ENCODE results near the gene SPATA3.

SPATA3 gene

GRCh38 chr2:230995821-230996220 lies at the start of gene SPATA3:
SPATA3 (plus strand) TSS chr2:230996121; CDS start chr2:230996234, 113 bp downstream.
- no peak for DNase-seq (ENCODE audit: insufficient read length, low spot score)
- no peak for TF ChIP-seq POLR2A (IDR thresholded peaks at IDR 0.05; ENCODE audit: low read depth, low read length)
- no peak for FAIRE-seq

GRCh38 chr2:230946429-230947234 lies 49.3 kb upstream of the SPATA3 start:
- TF ChIP-seq POLR2A (IDR thresholded peaks at IDR 0.05; ENCODE audit: low read depth, low read length), result no peak
- FAIRE-seq, result no peak
- DNase-seq (ENCODE audit: insufficient read length, low spot score), result no peak

- DNase-seq (ENCODE audit: insufficient read length, low spot score) (no peak), FAIRE-seq (no peak)
- TF ChIP-seq POLR2A (IDR thresholded peaks at IDR 0.05; ENCODE audit: low read depth, low read length), result no peak
These were observed 48.7 kb upstream of the SPATA3 start for GRCh38 chr2:230947235-230947576.

- DNase-seq (ENCODE audit: insufficient read length, low spot score), result no peak
- no peak for TF ChIP-seq POLR2A (IDR thresholded peaks at IDR 0.05; ENCODE audit: low read depth, low read length)
- no peak for FAIRE-seq
These were observed 48.0 kb upstream of the SPATA3 start for GRCh38 chr2:230947908-230948365.

- DNase-seq (ENCODE audit: insufficient read length, low spot score) (no peak), FAIRE-seq (no peak)
These were observed 45.7 kb upstream of the SPATA3 start for GRCh38 chr2:230949966-230950873.

GRCh38 chr2:230950874-230951339 lies 45.0 kb upstream of the SPATA3 start:
- DNase-seq (ENCODE audit: insufficient read length, low spot score) (no peak), FAIRE-seq (no peak)
- TF ChIP-seq POLR2A (IDR thresholded peaks at IDR 0.05; ENCODE audit: low read depth, low read length), result no peak

More at GRCh38 chr2:230949966-230950873, 45.7 kb upstream of the SPATA3 start:
- no peak for TF ChIP-seq POLR2A (IDR thresholded peaks at IDR 0.05; ENCODE audit: low read depth, low read length)

- FAIRE-seq, result no peak
- no peak for TF ChIP-seq POLR2A (IDR thresholded peaks at IDR 0.05; ENCODE audit: low read depth, low read length)
- DNase-seq (ENCODE audit: insufficient read length, low spot score), result no peak
These were observed 44.5 kb upstream of the SPATA3 start for GRCh38 chr2:230951396-230951795.

GRCh38 chr2:230952226-230952956 lies 43.5 kb upstream of the SPATA3 start:
- no peak for FAIRE-seq
- DNase-seq (ENCODE audit: insufficient read length, low spot score), result no peak
- no peak for TF ChIP-seq POLR2A (IDR thresholded peaks at IDR 0.05; ENCODE audit: low read depth, low read length)

GRCh38 chr2:230953845-230954244 lies 42.1 kb upstream of the SPATA3 start:
- no peak for TF ChIP-seq POLR2A (IDR thresholded peaks at IDR 0.05; ENCODE audit: low read depth, low read length)
- FAIRE-seq (no peak), DNase-seq (ENCODE audit: insufficient read length, low spot score) (no peak)

GRCh38 chr2:230954746-230955145 lies 41.2 kb upstream of the SPATA3 start:
- DNase-seq (ENCODE audit: insufficient read length, low spot score), result no peak
- FAIRE-seq, result no peak
- no peak for TF ChIP-seq POLR2A (IDR thresholded peaks at IDR 0.05; ENCODE audit: low read depth, low read length)

- no peak for DNase-seq (ENCODE audit: insufficient read length, low spot score)
- no peak for FAIRE-seq
- no peak for TF ChIP-seq POLR2A (IDR thresholded peaks at IDR 0.05; ENCODE audit: low read depth, low read length)
These were observed 40.7 kb upstream of the SPATA3 start for GRCh38 chr2:230955163-230955737.

GRCh38 chr2:230956827-230957755 lies 38.8 kb upstream of the SPATA3 start:
- FAIRE-seq, result peak; percentile 45
- peak; percentile 78 for DNase-seq (ENCODE audit: insufficient read length, low spot score)

More at GRCh38 chr2:230956827-230957755, 38.8 kb upstream of the SPATA3 start:
- TF ChIP-seq POLR2A (IDR thresholded peaks at IDR 0.05; ENCODE audit: low read depth, low read length), result peak; percentile 19; the same call in 1 of the 2 replicates
